CD4-positive, alpha-beta T cell (primary cell): ENCODE data around the gene ARHGEF19. TPM values are rescaled to one million over a fixed set of nuclear protein-coding genes. Genes with fewer than 3 reads are reported as not detected.

Source experiments
- ATAC-seq: fragments of 200-7000 bp; cut with Tn5 transposase; one replicate; pipeline ENCODE4 v1.10.0; 2022; ENCODE audit warnings: mild to moderate bottlenecking; ENCODE audit not compliant: poor library complexity
- CTCF ChIA-PET: fragments of 350-600 bp; sonication (Branson Sonifier 250); formaldehyde crosslinking; loops from one replicate; lab custom pipeline; 2021; ENCODE audit warnings: antibody characterized with exemption, inconsistent platforms; lab: Charles Lee
- POLR2A ChIA-PET: fragments of 350-600 bp; sonication (Branson Sonifier 250); formaldehyde crosslinking; loops from one replicate; lab custom pipeline; 2021; ENCODE audit warnings: antibody characterized with exemption, inconsistent platforms; lab: Charles Lee
- DNase-seq, 14 experiments: peaks; one replicate each; pipeline ENCODE4 v3.0.0-alpha.2; 2013 to 2020; ENCODE audit warnings: mixed read lengths in 2 of 14
- H3K27ac ChIP-seq, 2 donors: one replicate each; pipeline versions ENCODE4 v1.5.1 to v1.7.0; 2013; ENCODE audit warnings: low read length in 2 of 2, low read depth in 1 of 2, mild to moderate bottlenecking in 1 of 2
- H3K27me3 ChIP-seq, 2 experiments: 1 replicate in 1 of 2; 2 replicates in 1 of 2; pipeline versions ENCODE4 v1.6.1 to v1.7.0; 2013; ENCODE audit warnings: low read length in 2 of 2, control low read depth in 1 of 2, mild to moderate bottlenecking in 1 of 2, moderate library complexity in 1 of 2; ENCODE audit not compliant: insufficient read depth in 2 of 2, control insufficient read depth in 1 of 2
- H3K36me3 ChIP-seq: one replicate; pipeline ENCODE4 v1.6.1; 2013; ENCODE audit warnings: low read length, control low read depth; ENCODE audit not compliant: insufficient read depth
- H3K4me1 ChIP-seq: one replicate; pipeline ENCODE4 v1.6.1; 2013; ENCODE audit warnings: low read length, control low read depth; ENCODE audit not compliant: insufficient read depth
- H3K4me3 ChIP-seq: one replicate; pipeline ENCODE4 v1.5.1; 2013; ENCODE audit warnings: mild to moderate bottlenecking, low read length, moderate library complexity
- H3K9me3 ChIP-seq, 2 experiments: 1 replicate in 1 of 2; 2 replicates in 1 of 2; pipeline versions ENCODE4 v1.6.1 to v1.7.0; 2013; ENCODE audit warnings: low read length in 2 of 2, mild to moderate bottlenecking in 2 of 2, control low read depth in 1 of 2, moderate library complexity in 1 of 2; ENCODE audit not compliant: control insufficient read depth in 1 of 2, insufficient read depth in 1 of 2
- H3K27ac Mint-ChIP-seq: one replicate; pipeline ENCODE4 v1.8.0; 2020; ENCODE audit warnings: mixed read lengths
- H3K27me3 Mint-ChIP-seq: one replicate; pipeline ENCODE4 v1.8.0; 2021; ENCODE audit warnings: mixed read lengths
- H3K36me3 Mint-ChIP-seq: one replicate; pipeline ENCODE4 v1.8.0; 2021; ENCODE audit warnings: low read depth, mixed read lengths
- H3K4me1 Mint-ChIP-seq: one replicate; pipeline ENCODE4 v1.8.0; 2021; ENCODE audit warnings: low read depth, mixed read lengths
- H3K4me3 Mint-ChIP-seq: one replicate; pipeline ENCODE4 v1.8.0; 2020; ENCODE audit warnings: mild to moderate bottlenecking, mixed read lengths
- H3K9me3 Mint-ChIP-seq: one replicate; pipeline ENCODE4 v1.8.0; 2020; ENCODE audit warnings: mixed read lengths
- CTCF ChIP-seq: fragments of 200-600 bp; IDR thresholded peaks from one replicate; pipeline ENCODE4 v1.8.0; 2022; ENCODE audit warnings: antibody characterized with exemption, mild to moderate bottlenecking
- intact Hi-C, 2 experiments: fragments of 100-400 bp; cut with DNase I in 1 of 2; cut with micrococcal nuclease in 1 of 2; formaldehyde crosslinking; loops; one replicate each; pipeline versions ENCODE4 v1.15.1 to v1.9.0; 2023 to 2025; cut with DNase I, micrococcal nuclease
- total RNA-seq, 174 experiments: library from RNA in 2 of 174; stranded (reverse) in 2 of 174; gene quantifications; one replicate each; pipeline ENCODE4 v1.2.3 and lab custom pipeline; 2021 to 2026

The ARHGEF19 gene
- total RNA-seq, 2 experiments from 2014 or later, result 3.8 to 5.8 TPM

GRCh38 chr1:16156848-16157495 lies 55.5 kb downstream of the ARHGEF19 start:
- no peak for DNase-seq
- no peak for TF ChIP-seq CTCF
- ATAC-seq, result no peak
- no peaks in the 10 kb centered on the region for H3K36me3 Mint-ChIP-seq
- peak overlapping the region; percentile 68 for H3K27ac Mint-ChIP-seq
- Histone ChIP-seq H3K36me3 (no peaks in the 10 kb centered on the region), H3K27ac (no peak overlapping the region), H3K27me3 (peaks cover 12 to 14% of the 10 kb centered on the region in 2 experiments), H3K4me1 (peaks cover 78% of the 10 kb centered on the region), H3K9me3 (no peaks in the 10 kb centered on the region), H3K4me3 (no peak overlapping the region)
- intact Hi-C loops, result loop anchor here in 1 of 2 experiments (1.0 kb wide), 1 partner anchor 11 kb away; no protein-coding TSS in a partner anchor
- peak overlapping the region; percentile 2 for H3K4me3 Mint-ChIP-seq
- H3K4me1 Mint-ChIP-seq, result peaks cover 68% of the 10 kb centered on the region
- peaks cover 1% of the 10 kb centered on the region for H3K27me3 Mint-ChIP-seq
- POLR2A ChIA-PET, result interaction anchor here (1.1 to 1.5 kb wide), 2 partner anchors 8 to 11 kb away, joined by 4 read pairs; no protein-coding TSS in a partner anchor
- CTCF ChIA-PET, result no interaction called here
- H3K9me3 Mint-ChIP-seq, result no peaks in the 10 kb centered on the region

- peaks cover 63% of the 10 kb centered on the region for H3K4me1 Mint-ChIP-seq
- Histone ChIP-seq H3K27me3 (peaks cover 14 to 16% of the 10 kb centered on the region in 2 experiments), H3K36me3 (no peaks in the 10 kb centered on the region), H3K9me3 (no peaks in the 10 kb centered on the region), H3K4me1 (peaks cover 77% of the 10 kb centered on the region), H3K4me3 (peak within 1 kb of the TSS; percentile 57), H3K27ac (no peak within 1 kb of the TSS)
- H3K36me3 Mint-ChIP-seq, result no peaks in the 10 kb centered on the region
- peak in 3 of 14 experiments; percentile 35 to 46 (median 41) for DNase-seq
- no peak for TF ChIP-seq CTCF
- no peak for ATAC-seq
- CTCF ChIA-PET, result no interaction called here
- POLR2A ChIA-PET, result interaction anchor here (1.1 to 1.6 kb wide), 3 partner anchors 8 to 12 kb away, joined by 3 to 4 read pairs (median 4); no protein-coding TSS in a partner anchor
- no peak within 1 kb of the TSS for H3K27ac Mint-ChIP-seq
- H3K4me3 Mint-ChIP-seq, result peak within 1 kb of the TSS; percentile 81
- intact Hi-C loops, result loop anchor here in 1 of 2 experiments (1.0 kb wide), 1 partner anchor 13 kb away; no protein-coding TSS in a partner anchor
- no peaks in the 10 kb centered on the region for H3K9me3 Mint-ChIP-seq
- H3K27me3 Mint-ChIP-seq, result peaks cover 3% of the 10 kb centered on the region
These were observed 56.7 kb downstream of the ARHGEF19 start, which contains the start of gene EPHA2 for GRCh38 chr1:16155537-16156410. EPHA2 (minus strand) TSS chr1:16156069; CDS start chr1:16155932, 137 bp downstream.

GRCh38 chr1:16153999-16154673 lies 58.3 kb downstream of the ARHGEF19 start:
- Histone ChIP-seq H3K4me1 (peaks cover 78% of the 10 kb centered on the region), H3K9me3 (no peaks in the 10 kb centered on the region), H3K36me3 (no peaks in the 10 kb centered on the region), H3K27ac (no peak overlapping the region), H3K4me3 (peak overlapping the region; percentile 57), H3K27me3 (peaks cover 14 to 16% of the 10 kb centered on the region in 2 experiments)
- Mint-ChIP-seq H3K4me1 (peaks cover 55% of the 10 kb centered on the region), H3K4me3 (peak overlapping the region; percentile 81), H3K36me3 (no peaks in the 10 kb centered on the region), H3K27me3 (peaks cover 3% of the 10 kb centered on the region), H3K9me3 (no peaks in the 10 kb centered on the region), H3K27ac (no peak overlapping the region)
- CTCF ChIA-PET, result interaction anchor here (0.6 to 1.1 kb wide), 2 partner anchors 72 to 295 kb away, joined by 3 to 4 read pairs; no protein-coding TSS in a partner anchor
- no peak for DNase-seq
- intact Hi-C loops, result no loop called here
- POLR2A ChIA-PET, result interaction anchor here (1.6 kb wide), 1 partner anchor 9 kb away, joined by 3 read pairs; no protein-coding TSS in a partner anchor
- TF ChIP-seq CTCF, result no peak
- no peak for ATAC-seq
